Measurements from ENCODE around the gene GNG7.

DNA sequence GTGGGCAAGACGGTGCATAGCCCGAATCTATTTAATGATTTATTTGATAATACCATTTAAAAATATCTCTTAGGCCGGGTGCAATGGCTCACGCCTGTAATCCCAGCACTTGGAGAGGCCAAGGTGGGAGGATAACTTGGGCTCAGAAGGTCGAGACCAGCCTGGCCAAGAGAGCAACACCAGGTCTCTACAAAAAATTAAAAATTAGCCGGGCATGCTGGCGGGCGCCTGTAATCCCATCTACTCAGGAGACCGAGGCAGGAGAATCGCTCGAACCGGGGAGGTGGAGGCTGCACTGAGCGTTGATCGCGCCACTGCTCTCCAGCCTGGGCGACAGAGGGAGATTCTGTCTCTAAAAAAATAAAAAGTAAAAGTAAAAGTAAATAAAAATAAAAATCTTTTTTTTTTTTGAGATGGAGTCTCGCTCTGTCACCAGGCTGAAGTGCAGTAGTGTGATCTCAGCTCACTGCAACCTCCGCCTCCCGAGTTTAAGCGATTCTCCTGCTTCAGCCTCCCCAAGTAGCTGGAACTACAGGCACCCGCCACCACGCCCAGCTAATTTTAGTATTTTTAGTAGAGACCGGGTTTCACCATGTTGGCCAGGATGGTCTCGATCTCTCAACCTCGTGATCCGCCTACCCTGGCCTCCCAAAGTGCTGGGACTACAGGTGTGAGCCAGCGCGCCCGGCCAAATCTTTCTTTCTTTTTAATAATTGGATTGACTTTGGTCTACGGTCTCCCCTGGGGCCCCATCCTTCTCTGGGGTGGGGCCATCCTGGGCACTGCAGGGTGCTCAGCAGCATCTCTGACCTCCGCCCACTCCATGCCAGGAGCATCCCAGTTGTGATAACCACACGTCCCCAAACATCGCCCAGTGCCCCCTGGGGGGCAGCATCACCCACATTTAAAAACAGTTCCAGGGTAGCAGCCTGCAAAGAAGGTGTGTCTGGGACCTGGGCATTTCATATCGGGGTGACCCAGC, 90.7 kb downstream of the GNG7 start:
- TF ChIP-seq, protein P1, sequence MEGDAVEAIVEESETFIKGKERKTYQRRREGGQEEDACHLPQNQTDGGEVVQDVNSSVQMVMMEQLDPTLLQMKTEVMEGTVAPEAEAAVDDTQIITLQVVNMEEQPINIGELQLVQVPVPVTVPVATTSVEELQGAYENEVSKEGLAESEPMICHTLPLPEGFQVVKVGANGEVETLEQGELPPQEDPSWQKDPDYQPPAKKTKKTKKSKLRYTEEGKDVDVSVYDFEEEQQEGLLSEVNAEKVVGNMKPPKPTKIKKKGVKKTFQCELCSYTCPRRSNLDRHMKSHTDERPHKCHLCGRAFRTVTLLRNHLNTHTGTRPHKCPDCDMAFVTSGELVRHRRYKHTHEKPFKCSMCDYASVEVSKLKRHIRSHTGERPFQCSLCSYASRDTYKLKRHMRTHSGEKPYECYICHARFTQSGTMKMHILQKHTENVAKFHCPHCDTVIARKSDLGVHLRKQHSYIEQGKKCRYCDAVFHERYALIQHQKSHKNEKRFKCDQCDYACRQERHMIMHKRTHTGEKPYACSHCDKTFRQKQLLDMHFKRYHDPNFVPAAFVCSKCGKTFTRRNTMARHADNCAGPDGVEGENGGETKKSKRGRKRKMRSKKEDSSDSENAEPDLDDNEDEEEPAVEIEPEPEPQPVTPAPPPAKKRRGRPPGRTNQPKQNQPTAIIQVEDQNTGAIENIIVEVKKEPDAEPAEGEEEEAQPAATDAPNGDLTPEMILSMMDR (conservative IDR thresholded peaks at IDR 0.05), result peak; percentile 79
- TF ChIP-seq ZFX (IDR thresholded peaks at IDR 0.05), result no peak

Data from C4-2B (cell line).